NCI-H526 treated with DMSO at 0.1 percent for 48 hours (cell line): Measurements from ENCODE around the gene PINK1.
"Not testable (repeated sequence)": the region's sequence is repeated elsewhere in the genome, so short reads cannot be mapped to it uniquely, and the experiment has no call there.

Source experiments
- DNase-seq: peaks from one replicate; lab custom pipeline; 2025; lab: John Stamatoyannopoulos, UW

Gene PINK1

DNA sequence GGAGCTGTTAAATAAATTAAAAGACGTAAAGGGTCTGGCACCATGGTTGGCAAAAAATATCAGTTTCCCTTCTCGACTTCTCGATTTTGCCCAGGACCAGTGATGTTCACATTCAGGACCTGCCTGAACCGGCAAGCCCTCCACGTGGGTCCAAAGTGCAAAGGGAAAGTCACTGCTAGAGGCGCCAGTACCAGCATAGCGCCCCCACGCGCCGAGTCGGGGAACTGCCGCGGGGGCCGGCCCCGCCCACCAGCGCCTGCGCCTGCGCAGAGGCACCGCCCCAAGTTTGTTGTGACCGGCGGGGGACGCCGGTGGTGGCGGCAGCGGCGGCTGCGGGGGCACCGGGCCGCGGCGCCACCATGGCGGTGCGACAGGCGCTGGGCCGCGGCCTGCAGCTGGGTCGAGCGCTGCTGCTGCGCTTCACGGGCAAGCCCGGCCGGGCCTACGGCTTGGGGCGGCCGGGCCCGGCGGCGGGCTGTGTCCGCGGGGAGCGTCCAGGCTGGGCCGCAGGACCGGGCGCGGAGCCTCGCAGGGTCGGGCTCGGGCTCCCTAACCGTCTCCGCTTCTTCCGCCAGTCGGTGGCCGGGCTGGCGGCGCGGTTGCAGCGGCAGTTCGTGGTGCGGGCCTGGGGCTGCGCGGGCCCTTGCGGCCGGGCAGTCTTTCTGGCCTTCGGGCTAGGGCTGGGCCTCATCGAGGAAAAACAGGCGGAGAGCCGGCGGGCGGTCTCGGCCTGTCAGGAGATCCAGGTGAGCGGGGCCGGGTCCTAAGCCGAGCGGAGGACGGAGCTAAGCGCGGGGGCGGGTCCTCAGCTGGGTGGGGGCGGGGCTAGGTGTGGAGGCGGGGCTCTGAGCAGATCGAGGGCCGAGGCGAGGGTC, at the start of gene PINK1:
TSS of gene PINK1 (plus strand) at position 269 of the 875 bp plus-strand sequence. CDS start at position 360, 91 bp downstream.
- DNase-seq, result peak; percentile 51

DNA sequence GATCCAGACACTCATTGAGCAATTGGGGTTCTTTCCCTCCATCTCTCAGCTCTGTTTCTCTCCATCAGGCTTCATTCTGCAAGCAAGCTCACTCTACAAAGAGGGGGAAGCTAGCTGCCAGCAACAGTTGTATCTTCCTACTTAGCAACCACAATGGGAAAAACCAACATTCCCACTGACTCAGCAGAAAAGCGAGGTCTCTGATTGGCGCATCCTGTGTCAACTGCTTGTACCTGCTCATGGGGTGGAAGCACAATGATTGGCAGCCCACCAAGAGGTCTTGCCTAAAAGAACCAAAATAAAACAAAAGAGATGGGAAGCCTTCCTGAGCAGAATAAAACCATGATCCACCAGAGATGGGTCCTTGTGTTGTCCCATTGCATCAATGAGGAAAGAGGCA, 48.4 kb upstream of the PINK1 start:
- no peak for DNase-seq

DNA sequence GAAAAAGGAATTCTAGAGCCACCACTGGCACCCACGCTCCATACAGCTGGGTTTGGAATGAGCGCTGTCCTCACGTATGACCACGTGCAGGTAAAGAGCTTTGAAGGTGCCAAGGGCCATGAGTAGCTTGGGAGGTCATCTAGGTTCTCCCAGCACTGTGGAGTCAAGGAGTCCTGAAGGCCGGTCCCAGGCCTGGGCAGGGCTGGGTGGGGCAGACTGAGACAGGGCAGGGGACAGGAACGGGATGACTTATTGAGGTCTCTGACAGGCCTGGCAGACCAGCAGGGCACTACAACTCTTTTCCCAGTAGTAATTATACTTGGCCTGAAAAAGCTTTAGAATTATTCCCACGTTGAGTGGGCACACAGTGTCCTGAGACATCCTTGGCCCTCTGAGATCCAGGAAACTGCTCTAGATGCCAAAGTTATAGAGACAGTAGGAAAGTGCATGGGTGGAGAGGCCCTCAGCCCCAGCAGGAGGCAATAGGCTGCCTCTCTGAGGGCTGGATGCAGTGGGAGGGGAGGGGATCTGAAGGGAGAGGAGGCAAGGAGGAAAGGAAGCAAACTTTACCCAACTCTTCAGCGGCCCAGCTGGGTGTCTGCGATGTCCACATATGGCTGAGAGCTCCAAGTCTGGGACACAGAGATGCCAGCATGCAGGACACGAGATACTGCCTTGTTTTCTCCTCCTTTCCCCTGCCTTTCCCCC, 46.2 kb upstream of the PINK1 start:
- DNase-seq, result no peak

DNA sequence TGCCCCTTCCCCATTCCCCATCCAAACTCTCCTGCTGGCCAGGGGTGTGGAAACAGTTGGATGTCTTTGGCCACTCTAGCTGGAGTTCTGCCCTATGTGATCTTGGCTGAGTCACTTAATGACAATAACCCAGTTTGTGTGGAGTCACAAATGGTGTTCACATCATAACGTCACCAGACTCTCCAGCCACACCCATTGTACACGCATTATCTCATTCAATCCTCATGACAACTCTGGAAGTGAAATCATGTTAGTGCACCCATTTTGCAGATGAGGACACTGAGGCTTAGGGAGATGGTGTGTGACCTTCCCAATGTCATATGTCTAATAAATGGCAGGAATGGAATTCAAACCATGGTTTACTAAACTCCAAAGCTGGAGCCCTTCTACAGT, 45.6 kb upstream of the PINK1 start:
- no peak for DNase-seq

DNA sequence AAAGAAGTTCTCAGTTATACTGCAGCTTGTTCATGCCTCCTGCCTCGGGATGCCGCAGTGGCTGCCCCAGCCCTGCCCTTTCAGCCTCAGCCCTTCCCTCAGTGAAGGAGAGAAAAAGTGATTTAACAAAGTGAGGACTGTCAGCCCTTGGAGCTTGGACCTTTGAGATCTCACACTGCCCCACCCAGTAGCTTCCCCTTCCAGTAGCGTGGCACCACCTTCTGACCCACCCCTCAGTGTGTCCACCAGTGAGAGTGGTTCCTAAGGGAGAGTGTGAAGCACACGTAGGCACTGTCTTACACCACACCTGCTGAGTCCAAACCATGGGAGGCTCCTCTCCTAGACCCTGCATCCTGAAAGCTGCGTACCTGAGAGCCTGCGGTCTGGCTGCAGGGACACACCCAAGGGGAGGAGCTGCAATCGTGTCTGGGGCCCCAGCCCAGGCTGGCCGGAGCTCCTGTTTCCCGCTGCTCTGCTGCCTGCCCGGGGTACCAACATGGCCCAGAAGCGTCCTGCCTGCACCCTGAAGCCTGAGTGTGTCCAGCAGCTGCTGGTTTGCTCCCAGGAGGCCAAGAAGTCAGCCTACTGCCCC, 44.5 kb upstream of the PINK1 start, which contains the start of gene CDA:
TSS of gene CDA (plus strand) at position 464 of the 592 bp plus-strand sequence. CDS start at position 497, 33 bp downstream.
- no peak for DNase-seq

DNA sequence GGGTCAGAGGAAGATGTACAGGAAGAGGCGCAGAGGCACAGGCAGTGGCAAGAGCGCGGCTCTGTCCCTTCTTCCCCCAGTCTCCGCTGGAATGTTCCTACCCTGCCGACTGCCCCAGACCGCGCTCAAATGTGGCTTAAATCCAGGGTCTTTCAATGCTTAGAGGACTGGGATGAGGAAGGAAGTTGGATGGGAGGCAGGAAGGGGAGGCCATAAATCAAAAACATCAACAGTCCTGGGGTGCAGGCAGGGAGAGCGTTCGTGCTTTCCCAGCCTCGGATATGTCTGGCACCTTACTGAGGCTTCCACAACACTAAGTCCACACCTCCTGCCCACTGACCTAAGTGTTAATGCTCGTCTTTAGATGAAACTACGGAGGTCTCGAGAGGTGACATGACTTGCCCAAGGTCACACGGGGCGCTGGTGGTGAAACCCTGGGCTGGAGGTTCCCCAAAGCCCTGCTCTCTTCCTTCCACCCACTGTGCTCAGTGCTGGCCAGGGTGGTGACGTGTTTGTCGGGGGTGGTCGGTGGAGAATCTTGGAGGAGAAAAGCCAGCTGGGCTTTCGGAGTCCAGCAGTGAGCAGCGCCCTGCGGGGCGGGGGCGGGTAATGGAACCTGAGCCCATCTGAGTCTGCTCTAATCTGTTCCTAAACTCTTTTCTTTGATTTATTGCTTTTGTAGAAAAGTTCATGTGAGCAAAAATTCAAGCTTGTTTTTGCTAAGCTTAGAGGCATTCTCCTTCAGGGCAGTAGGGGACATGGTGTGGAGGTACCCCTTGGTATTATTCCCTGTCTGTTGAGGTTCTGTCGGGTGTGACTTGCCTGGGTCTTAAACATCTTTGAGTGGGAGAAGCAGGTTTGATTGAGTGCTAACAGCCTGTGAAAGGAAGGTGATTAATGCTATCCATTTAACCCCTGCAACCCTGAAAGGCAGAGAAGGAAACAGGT, 43.7 kb upstream of the PINK1 start:
- no peak for DNase-seq

DNA sequence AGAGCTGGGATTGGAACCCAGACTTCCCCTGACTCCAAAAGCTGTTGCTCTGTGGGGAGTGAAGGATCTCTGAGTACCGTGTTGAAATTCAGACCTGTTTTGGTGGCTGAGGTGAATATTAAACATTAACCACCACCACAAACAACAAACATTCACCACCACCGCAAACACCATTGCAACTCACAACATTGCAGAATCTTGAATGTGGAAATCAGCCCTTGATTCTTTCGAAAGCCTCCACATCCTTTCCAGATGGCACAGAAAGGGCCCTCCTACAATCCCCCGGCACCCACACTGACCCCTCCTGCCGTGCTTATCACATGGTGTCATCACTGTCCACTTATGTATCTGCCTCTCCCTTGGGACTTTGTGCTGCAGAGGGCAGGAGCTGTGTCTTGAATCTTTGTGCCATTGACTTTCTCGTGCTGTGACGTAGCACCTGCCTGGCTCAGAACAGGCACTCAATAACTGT, 42.9 kb upstream of the PINK1 start:
- DNase-seq, result no peak

DNA sequence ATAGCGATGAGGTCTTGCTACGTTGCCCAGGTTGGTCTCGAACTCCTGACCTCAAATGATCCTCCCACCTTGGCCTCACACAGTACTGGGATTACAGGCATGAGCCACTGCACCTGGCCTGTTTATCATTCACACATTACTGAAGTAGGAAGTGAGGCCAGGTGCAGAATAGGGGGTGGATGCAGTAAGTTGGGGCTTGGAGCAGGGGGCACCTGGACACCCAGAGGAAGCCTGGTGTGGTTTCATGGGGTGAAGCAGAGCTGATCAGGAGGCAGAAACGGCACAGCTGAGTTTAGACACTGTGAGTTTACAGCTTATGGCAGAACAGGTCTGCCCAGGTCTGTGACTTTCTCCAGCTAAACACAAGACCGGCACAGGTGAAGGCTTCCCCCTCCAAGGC, 39.5 kb upstream of the PINK1 start:
- no peak for DNase-seq

DNA sequence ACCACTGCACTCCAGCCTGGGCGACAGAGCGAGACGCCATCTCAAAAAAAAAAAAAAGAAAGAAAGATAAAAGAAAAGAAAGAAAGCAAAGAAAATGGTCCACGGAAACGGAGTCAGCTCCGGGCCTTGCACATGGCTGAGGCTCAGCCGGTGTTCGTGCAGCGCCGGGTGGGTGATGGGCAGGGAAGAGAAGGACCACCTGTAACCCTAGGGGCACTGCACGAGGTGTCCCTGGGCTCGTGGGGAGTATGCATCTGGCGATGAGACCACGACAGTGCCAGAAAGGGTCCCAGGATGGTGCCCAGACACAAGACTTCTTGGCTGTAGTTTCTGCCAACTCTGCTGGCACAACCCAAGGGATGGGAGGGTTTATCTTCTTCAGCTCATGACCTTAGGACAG, 38.5 kb upstream of the PINK1 start:
- DNase-seq, result no peak

DNA sequence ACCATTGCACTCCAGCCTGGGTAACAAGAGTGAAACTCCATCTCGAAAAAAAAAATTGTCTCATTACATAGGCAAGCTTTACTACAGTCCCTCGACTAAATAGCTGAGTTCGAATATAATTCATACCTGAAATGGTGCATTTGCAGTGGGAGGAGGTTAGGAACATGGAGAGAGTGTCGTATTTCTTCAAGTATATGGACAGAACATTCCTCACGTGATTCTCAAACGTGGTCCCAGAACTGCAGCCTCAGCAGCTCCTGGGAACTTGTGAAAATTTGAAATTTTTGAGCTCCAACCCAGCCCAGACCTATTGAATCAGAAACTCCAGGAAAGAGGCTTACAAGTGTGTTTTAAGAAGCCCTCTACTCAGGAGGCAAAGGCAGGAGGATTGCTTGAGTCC, 37.2 kb upstream of the PINK1 start:
- DNase-seq, result no peak

DNA sequence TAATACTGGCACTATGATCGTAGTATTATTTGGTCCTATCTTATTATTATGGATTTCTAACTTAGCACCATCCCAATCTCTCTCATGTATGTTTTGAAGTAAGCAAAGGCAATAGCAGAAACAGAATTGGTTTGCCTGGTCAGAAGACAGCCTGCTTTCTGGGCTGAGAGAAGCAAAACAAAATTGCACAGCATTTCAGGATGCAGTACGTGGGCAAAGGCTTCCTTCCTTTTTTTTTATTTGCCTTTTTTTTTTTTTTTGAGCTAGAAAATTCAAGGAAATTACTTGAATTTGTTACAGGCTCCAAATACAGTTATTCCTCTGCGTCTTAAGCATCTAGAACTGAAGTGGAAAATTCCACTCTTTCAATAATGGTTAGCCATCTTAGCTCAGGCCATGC, 35.6 kb upstream of the PINK1 start:
- no peak for DNase-seq

DNA sequence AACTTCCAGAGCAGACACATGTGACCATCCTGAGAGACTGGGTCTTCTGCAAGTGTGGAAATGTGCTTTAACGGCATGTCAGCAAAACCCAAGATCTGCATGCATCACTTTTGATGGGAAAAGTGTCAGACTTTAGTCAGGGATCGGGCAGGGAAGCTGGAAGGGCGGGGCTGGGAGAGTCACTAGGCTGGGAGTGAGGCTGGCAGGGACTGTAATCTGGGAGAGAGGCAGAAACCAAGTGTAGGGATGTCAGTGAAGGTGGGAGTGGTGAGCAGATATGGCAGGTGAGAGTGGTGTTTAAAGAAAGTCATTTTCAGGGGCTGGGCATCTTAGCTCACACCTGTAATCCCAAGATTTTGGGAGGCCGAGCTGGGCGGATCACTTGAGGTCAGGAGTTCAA, 33.1 kb upstream of the PINK1 start:
- DNase-seq, result no peak

DNA sequence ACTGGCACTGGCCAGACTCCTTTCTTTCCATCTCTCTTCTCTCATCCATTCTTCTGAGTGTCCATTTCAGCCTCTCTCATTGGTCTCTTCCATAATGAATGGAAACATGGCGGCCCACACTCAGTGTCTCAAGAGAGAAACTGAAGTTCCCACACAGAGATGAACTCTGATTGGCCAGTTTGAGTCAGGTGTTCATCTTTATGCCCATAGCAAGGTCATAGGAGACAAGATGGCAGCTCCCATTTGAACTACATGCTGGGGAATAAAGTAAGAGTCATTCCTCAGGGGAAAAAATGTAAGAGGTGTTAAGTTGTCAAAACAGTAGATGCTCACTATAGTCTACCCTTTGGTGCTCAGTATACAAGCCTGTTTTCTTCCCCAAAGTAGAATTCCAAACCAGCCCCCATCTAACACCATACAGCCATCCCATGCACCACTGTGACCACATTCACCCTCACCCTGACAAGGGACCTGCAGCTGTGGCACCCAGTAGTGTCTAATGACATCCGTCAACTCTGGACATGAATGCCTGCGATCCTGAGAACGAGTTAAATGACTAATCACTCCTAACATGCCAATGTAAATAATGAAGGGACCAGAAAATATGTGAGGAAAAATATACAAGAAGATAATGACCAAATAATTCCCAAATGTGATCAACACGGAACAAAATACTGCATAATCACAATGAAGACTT, 32.0 kb upstream of the PINK1 start:
- DNase-seq, result no peak

DNA sequence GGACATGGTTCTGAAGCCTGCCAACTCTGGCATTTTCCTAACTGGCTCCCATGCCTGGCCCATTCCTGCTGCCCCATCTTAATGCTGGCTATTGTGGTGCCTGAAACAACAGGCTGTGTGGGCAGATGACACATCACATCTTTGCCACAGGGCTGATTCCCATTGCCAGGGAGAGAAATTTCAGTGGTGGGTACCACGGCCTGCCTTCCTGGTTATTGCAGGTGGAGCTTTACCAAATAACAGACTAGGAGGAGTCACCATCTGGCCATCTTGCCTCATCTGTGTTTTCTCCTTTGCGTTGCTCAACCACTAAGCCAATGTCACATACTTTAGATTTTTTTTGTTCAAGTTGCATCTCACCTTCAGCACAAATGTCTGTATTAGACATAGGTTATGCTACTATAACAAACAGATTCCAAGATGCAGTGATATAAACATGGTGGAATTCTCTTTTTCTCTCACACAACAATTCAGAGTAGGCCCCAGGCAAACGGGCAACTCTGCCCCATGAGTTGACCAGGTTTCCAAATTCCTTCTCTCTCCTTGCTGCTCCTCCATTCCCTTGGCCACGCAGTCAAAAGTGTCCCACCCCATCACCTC, 30.3 kb upstream of the PINK1 start:
- no peak for DNase-seq

DNA sequence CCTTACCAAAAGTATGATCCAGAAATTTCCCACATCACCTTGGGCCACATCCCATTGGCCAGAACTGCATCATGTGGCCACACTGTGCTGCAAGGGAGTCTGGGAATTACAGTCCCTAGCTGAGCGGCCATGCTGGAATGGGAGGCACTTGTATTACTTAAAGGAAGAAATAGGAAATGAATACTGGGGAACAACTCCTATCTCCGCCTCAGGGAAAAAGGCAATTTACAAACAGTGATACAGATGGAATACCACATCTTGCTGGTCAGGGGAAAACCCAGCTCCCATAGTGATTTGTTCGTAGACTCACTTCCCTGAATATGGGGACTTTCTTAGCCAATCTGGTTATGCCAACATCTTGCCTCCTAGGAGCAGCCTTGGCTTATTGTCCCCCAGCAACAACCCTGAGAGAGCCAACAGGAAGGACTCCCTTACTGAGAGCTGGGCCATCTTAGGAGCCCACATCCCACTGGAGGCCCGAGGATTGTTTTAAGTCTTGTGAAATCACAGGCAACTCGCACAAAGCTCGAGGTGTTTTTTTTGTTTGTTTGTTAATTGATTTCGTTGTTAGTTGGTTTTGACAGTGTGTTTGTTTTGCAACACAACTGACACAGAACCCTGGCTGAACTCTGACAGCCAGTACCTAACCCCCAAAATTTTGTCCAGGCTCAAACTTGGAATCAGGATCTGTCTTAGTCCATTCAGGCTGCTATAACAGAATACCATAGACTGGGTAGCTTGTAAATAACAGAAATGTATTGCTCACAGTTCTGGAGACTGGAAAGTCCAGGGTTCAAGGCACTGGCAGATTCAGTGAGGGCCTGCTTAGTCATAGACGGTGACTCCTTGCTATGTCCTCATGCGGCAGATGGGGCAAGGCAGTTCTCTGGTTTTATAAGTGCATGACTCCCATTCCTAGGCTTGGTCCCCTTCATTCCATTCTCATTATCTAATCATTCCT, 29.5 kb upstream of the PINK1 start:
- no peak for DNase-seq

DNA sequence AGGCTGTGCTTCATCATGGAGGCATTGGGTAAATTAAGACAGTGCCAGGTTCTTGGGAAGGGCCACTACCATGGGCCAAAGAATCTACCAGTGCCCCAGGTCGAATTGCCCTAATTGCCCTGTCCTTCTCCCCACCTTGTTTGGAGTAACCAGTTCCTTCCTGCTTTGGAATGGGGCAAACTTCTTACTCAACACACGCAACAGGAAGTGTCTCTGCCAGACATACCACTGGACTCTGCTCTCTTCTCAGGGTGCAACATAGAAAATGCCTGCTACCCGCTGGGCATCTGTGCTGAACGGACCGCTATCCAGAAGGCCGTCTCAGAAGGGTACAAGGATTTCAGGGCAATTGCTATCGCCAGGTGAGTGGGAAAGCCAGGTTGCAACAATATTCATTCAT, 28.6 kb upstream of the PINK1 start:
- no peak for DNase-seq

DNA sequence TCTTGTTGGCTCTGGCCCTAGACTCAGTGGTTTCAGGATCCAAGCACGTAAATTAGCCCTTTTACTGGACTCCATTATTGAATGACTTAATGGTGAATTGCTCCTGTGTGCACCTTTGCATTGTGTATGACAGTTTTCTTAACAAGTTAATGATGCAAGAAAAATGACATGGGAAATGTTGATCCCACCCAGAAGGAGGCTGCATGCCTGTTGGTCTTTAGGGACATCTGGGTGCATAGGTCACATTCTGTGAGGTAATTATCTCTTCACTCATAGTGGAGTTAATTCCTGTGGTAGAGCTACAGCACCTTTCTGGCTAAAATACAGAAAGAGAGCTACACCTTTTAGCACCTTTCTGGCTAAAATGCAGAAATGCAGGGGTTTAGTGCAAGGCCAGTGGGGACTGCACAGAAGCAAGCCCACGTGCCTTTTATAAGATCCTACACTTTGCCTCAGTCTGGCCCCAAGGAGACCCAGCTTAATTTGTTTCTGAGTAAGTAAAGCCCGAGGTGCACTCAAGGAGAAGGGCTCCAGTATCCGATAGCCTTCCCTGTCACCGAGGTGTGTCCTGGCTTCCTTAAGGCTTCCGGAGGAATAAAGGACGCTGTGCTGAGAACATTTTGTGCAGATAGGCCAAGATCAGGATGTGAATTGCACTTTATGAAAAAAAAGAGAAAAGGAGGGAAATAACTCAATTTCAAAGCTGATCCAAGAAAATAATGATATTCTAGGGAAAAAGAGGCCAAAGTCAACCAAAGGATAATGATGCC, 26.3 kb upstream of the PINK1 start:
- not testable (repeated sequence) for DNase-seq

DNA sequence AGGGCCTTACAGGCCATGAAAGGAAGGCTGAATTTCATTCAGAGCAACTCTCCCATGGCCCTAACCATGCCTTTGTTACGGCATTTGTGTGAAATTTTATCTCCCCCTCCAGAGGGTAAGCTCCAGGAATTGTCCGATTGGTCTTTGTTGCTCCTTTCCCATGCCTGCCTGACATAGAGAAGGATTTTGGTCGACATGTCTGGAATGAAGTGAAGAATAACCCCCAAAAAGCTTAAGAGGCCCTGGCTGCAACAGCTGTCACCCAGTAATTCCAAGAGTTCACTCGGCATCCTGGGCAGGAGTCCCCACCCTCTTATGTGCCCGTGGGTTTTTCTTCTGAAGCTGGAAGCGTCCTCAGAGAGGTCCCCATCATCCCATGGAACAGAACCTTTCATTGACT, 23.7 kb upstream of the PINK1 start:
- no peak for DNase-seq

DNA sequence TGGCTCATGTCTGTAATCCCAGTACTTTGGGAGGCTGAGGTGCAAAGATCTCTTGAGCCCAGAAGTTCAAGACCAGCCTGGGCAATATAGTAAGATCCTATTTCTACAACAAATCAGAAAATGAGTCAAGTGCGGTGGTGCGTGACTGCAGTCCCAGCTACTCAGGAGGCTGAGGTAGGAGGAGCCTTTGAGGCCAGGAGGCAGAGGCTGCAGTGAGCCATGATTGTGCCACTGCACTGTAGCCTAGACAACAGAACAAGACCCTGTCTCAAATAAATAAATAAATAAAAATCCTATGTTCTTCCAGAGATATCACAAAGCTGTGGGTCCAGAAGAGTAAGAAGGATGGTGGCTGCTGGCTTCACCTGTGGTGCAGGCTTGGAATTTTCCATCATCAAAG, 22.3 kb upstream of the PINK1 start:
- no peak for DNase-seq
